HEK293T (cell line): ENCODE data around the gene FBXL2.

Source experiments
- ARNT ChIP-seq: fragments of 450-650 bp; IDR thresholded peaks from 2 replicates; pipeline ENCODE4 v1.6.1; 2017; ENCODE audit warnings: mild to moderate bottlenecking
- BHLHE40 ChIP-seq: fragments of 450-650 bp; IDR thresholded peaks from 2 replicates; pipeline ENCODE4 v1.6.1; 2016; ENCODE audit warnings: mild to moderate bottlenecking, moderate library complexity, borderline replicate concordance
- ELF4 ChIP-seq: fragments of 450-650 bp; IDR thresholded peaks from 2 replicates; pipeline ENCODE4 v1.6.1; 2017; ENCODE audit warnings: antibody characterized with exemption
- FOXK2 ChIP-seq: fragments of 450-650 bp; IDR thresholded peaks from 2 replicates; pipeline ENCODE4 v1.6.1; 2016; ENCODE audit warnings: mild to moderate bottlenecking
- FOXM1 ChIP-seq: fragments of 450-650 bp; IDR thresholded peaks from 2 replicates; pipeline ENCODE4 v1.6.1; 2017; ENCODE audit warnings: mild to moderate bottlenecking, borderline replicate concordance
- LEF1 ChIP-seq: fragments of 450-650 bp; IDR thresholded peaks from 2 replicates; pipeline ENCODE4 v1.6.1; 2017; ENCODE audit warnings: mild to moderate bottlenecking, borderline replicate concordance
- NFRKB ChIP-seq: fragments of 450-650 bp; IDR thresholded peaks from 2 replicates; pipeline ENCODE4 v1.6.1; 2016; ENCODE audit warnings: mild to moderate bottlenecking, moderate library complexity
- PKNOX1 ChIP-seq: fragments of 450-650 bp; IDR thresholded peaks from 2 replicates; pipeline ENCODE4 v1.6.1; 2016
- SP1 ChIP-seq: fragments of 450-650 bp; IDR thresholded peaks from 2 replicates; pipeline ENCODE4 v1.6.1; 2017

DNA sequence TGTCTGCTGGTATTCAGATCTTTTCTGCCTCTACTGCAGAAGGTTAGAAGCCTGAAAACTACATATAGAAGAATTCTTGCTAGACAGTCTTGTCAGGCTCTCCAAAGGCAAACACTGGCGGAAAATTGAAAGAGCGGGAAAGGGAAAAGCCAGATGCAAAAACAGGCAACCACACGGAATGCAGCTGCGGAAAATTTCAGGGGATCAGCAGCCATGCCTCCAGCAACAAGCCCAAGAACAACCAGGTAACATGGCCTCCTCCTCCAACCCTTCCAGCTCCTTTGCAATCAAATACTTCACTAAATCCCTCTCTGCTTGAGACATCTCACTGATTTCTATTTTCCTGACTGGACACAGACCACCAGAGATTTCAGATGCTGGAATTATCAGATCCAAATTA lies 153.3 kb downstream of the FBXL2 start:
- TF ChIP-seq LEF1 (no peak), FOXM1 (no peak), FOXK2 (no peak), PKNOX1 (no peak), ELF4 (no peak), ARNT (no peak), SP1 (no peak), BHLHE40 (no peak), NFRKB (no peak)
